Effector memory CD8-positive, alpha-beta T cell (primary cell): ENCODE data around the gene TMEM154.
A peak's percentile ranks its signal among the peaks of the same experiment; 100 is the strongest.

Source experiments
- ATAC-seq: fragments of 150-1000 bp; cut with Tn5 transposase; replicated peaks from 2 replicates; pipeline ENCODE4 v1.10.0; 2021; ENCODE audit warnings: mild to moderate bottlenecking, moderate library complexity
- DNase-seq, 3 experiments: peaks; one replicate each; pipeline ENCODE4 v3.0.0; 2021
- H3K27ac Mint-ChIP-seq, 2 donors: one replicate each; pipeline ENCODE4 v1.8.0; 2022; ENCODE audit warnings: mild to moderate bottlenecking in 2 of 2, mixed read lengths in 2 of 2, moderate library complexity in 2 of 2
- H3K27me3 Mint-ChIP-seq, 2 donors: one replicate each; pipeline ENCODE4 v1.8.0; 2022; ENCODE audit warnings: mixed read lengths in 2 of 2
- H3K36me3 Mint-ChIP-seq: one replicate; pipeline ENCODE4 v1.8.0; 2022; ENCODE audit warnings: mild to moderate bottlenecking, moderate library complexity, mixed read lengths; ENCODE audit not compliant: insufficient read depth
- H3K4me1 Mint-ChIP-seq, 2 donors: one replicate each; pipeline ENCODE4 v1.8.0; 2022; ENCODE audit warnings: low read depth in 2 of 2, mixed read lengths in 2 of 2
- H3K4me3 Mint-ChIP-seq, 2 donors: one replicate each; pipeline ENCODE4 v1.8.0; 2022; ENCODE audit warnings: mild to moderate bottlenecking in 2 of 2, mixed read lengths in 2 of 2, moderate library complexity in 2 of 2
- H3K9me3 Mint-ChIP-seq, 2 donors: one replicate each; pipeline ENCODE4 v1.8.0; 2022; ENCODE audit warnings: mixed read lengths in 2 of 2

TMEM154 gene

GRCh38 chr4:152708361-152708760 is 28.6 kb upstream of the TMEM154 start:
- ATAC-seq = no peak
- peaks cover 0 to 3% of the 10 kb centered on the region in 2 donors for H3K4me1 Mint-ChIP-seq
- H3K27me3 Mint-ChIP-seq = no peaks in the 10 kb centered on the region
- no peak overlapping the region for H3K27ac Mint-ChIP-seq
- no peak overlapping the region for H3K4me3 Mint-ChIP-seq
- H3K9me3 Mint-ChIP-seq = peaks cover 0 to 8% of the 10 kb centered on the region in 2 donors
- no peak for DNase-seq
- H3K36me3 Mint-ChIP-seq = no peaks in the 10 kb centered on the region

- Mint-ChIP-seq H3K27ac (no peak overlapping the region), H3K9me3 (peaks cover 0 to 8% of the 10 kb centered on the region in 2 donors), H3K4me1 (peaks cover 0 to 3% of the 10 kb centered on the region in 2 donors), H3K27me3 (no peaks in the 10 kb centered on the region), H3K4me3 (no peak overlapping the region), H3K36me3 (no peaks in the 10 kb centered on the region)
- DNase-seq (no peak), ATAC-seq (no peak)
Measured at GRCh38 chr4:152707632-152708031, 27.8 kb upstream of the TMEM154 start.

GRCh38 chr4:152705903-152706302 is 26.1 kb upstream of the TMEM154 start:
- ATAC-seq (no peak), DNase-seq (no peak)
- Mint-ChIP-seq H3K27me3 (no peaks in the 10 kb centered on the region), H3K27ac (no peak overlapping the region), H3K4me3 (no peak overlapping the region), H3K4me1 (peaks cover 0 to 3% of the 10 kb centered on the region in 2 donors), H3K9me3 (peaks cover 0 to 8% of the 10 kb centered on the region in 2 donors), H3K36me3 (no peaks in the 10 kb centered on the region)

GRCh38 chr4:152704788-152705187 is 25.0 kb upstream of the TMEM154 start:
- DNase-seq (no peak), ATAC-seq (no peak)
- H3K4me3 Mint-ChIP-seq = no peak overlapping the region
- H3K4me1 Mint-ChIP-seq = peaks cover 0 to 3% of the 10 kb centered on the region in 2 donors
- no peaks in the 10 kb centered on the region for H3K36me3 Mint-ChIP-seq
- H3K9me3 Mint-ChIP-seq = peaks cover 0 to 8% of the 10 kb centered on the region in 2 donors
- no peak overlapping the region for H3K27ac Mint-ChIP-seq
- H3K27me3 Mint-ChIP-seq = no peaks in the 10 kb centered on the region

- no peaks in the 10 kb centered on the region for H3K27me3 Mint-ChIP-seq
- H3K36me3 Mint-ChIP-seq = no peaks in the 10 kb centered on the region
- peaks cover 14 to 15% of the 10 kb centered on the region in 2 donors for H3K4me1 Mint-ChIP-seq
- no peak overlapping the region for H3K27ac Mint-ChIP-seq
- H3K4me3 Mint-ChIP-seq = no peak overlapping the region
- no peak for ATAC-seq
- peaks cover 0 to 6% of the 10 kb centered on the region in 2 donors for H3K9me3 Mint-ChIP-seq
- no peak for DNase-seq
Measured at GRCh38 chr4:152700151-152700550, 20.4 kb upstream of the TMEM154 start.

GRCh38 chr4:152699313-152699712 is 19.5 kb upstream of the TMEM154 start:
- H3K27me3 Mint-ChIP-seq = no peaks in the 10 kb centered on the region
- no peaks in the 10 kb centered on the region for H3K9me3 Mint-ChIP-seq
- no peaks in the 10 kb centered on the region for H3K36me3 Mint-ChIP-seq
- peaks cover 14 to 15% of the 10 kb centered on the region in 2 donors for H3K4me1 Mint-ChIP-seq
- no peak for ATAC-seq
- no peak overlapping the region for H3K4me3 Mint-ChIP-seq
- H3K27ac Mint-ChIP-seq = peak overlapping the region in 1 of 2 donors; percentile 28
- DNase-seq = no peak

GRCh38 chr4:152698089-152698499 is 18.3 kb upstream of the TMEM154 start:
- H3K4me1 Mint-ChIP-seq = peaks cover 14 to 15% of the 10 kb centered on the region in 2 donors
- no peak for ATAC-seq
- H3K27ac Mint-ChIP-seq = peak overlapping the region in 1 of 2 donors; percentile 88
- H3K4me3 Mint-ChIP-seq = no peak overlapping the region
- no peak for DNase-seq
- no peaks in the 10 kb centered on the region for H3K9me3 Mint-ChIP-seq
- no peaks in the 10 kb centered on the region for H3K36me3 Mint-ChIP-seq
- no peaks in the 10 kb centered on the region for H3K27me3 Mint-ChIP-seq

GRCh38 chr4:152697284-152698088 is 17.7 kb upstream of the TMEM154 start:
- DNase-seq (no peak), ATAC-seq (no peak)
- Mint-ChIP-seq H3K4me1 (peaks cover 14 to 15% of the 10 kb centered on the region in 2 donors), H3K9me3 (no peaks in the 10 kb centered on the region), H3K27me3 (no peaks in the 10 kb centered on the region), H3K36me3 (no peaks in the 10 kb centered on the region), H3K4me3 (no peak overlapping the region), H3K27ac (peak overlapping the region; percentile 11 to 88)

- peak; percentile 47 to 59 (median 57) for DNase-seq
- ATAC-seq = peak; percentile 98
- H3K27ac Mint-ChIP-seq = peak overlapping the region; percentile 11 to 88
- peak overlapping the region in 1 of 2 donors; percentile 11 for H3K4me3 Mint-ChIP-seq
- no peaks in the 10 kb centered on the region for H3K9me3 Mint-ChIP-seq
- H3K4me1 Mint-ChIP-seq = peaks cover 14 to 15% of the 10 kb centered on the region in 2 donors
- H3K36me3 Mint-ChIP-seq = no peaks in the 10 kb centered on the region
- H3K27me3 Mint-ChIP-seq = no peaks in the 10 kb centered on the region
Measured at GRCh38 chr4:152696764-152697261, 17.0 kb upstream of the TMEM154 start.

- H3K4me1 Mint-ChIP-seq = peaks cover 14 to 15% of the 10 kb centered on the region in 2 donors
- no peak for DNase-seq
- H3K9me3 Mint-ChIP-seq = no peaks in the 10 kb centered on the region
- H3K27me3 Mint-ChIP-seq = peaks cover 0 to 3% of the 10 kb centered on the region in 2 donors
- no peak overlapping the region for H3K27ac Mint-ChIP-seq
- ATAC-seq = no peak
- no peaks in the 10 kb centered on the region for H3K36me3 Mint-ChIP-seq
- H3K4me3 Mint-ChIP-seq = no peak overlapping the region
Measured at GRCh38 chr4:152693871-152694270, 14.1 kb upstream of the TMEM154 start.

GRCh38 chr4:152691761-152692160 is 12.0 kb upstream of the TMEM154 start:
- no peak for ATAC-seq
- H3K4me3 Mint-ChIP-seq = no peak overlapping the region
- H3K4me1 Mint-ChIP-seq = peaks cover 3 to 4% of the 10 kb centered on the region in 2 donors
- no peaks in the 10 kb centered on the region for H3K9me3 Mint-ChIP-seq
- no peak overlapping the region for H3K27ac Mint-ChIP-seq
- H3K27me3 Mint-ChIP-seq = peaks cover 0 to 10% of the 10 kb centered on the region in 2 donors
- no peak for DNase-seq
- no peaks in the 10 kb centered on the region for H3K36me3 Mint-ChIP-seq

- Mint-ChIP-seq H3K36me3 (no peaks in the 10 kb centered on the region), H3K9me3 (no peaks in the 10 kb centered on the region), H3K27me3 (peaks cover 0 to 10% of the 10 kb centered on the region in 2 donors), H3K27ac (no peak overlapping the region), H3K4me1 (peaks cover 2 to 5% of the 10 kb centered on the region in 2 donors), H3K4me3 (no peak overlapping the region)
- DNase-seq (no peak), ATAC-seq (no peak)
Measured at GRCh38 chr4:152690706-152691651, 11.2 kb upstream of the TMEM154 start.
